Measurements from ENCODE around the gene MORN5. TPM values are rescaled to one million over a fixed set of nuclear protein-coding genes. Genes with fewer than 3 reads are reported as not detected.

The MORN5 gene
- total RNA-seq, 1 donor from 2014 or later, result 0.82 TPM

- FAIRE-seq, result no peak
- no peak for DNase-seq (ENCODE audit: low spot score in 2 of 2)
Measured at GRCh38 chr9:122186301-122186700, 26.6 kb downstream of the MORN5 start.

- DNase-seq (ENCODE audit: low spot score in 2 of 2), result no peak
- no peak for FAIRE-seq
Measured at GRCh38 chr9:122186777-122187470, 27.2 kb downstream of the MORN5 start.

GRCh38 chr9:122188369-122188768 is 28.7 kb downstream of the MORN5 start:
- FAIRE-seq, result no peak
- no peak for DNase-seq (ENCODE audit: low spot score in 2 of 2)

- no peak for DNase-seq (ENCODE audit: low spot score in 2 of 2)
- no peak for FAIRE-seq
Measured at GRCh38 chr9:122190597-122191381, 31.1 kb downstream of the MORN5 start.

GRCh38 chr9:122191584-122191983 is 31.9 kb downstream of the MORN5 start:
- no peak for FAIRE-seq
- no peak for DNase-seq (ENCODE audit: low spot score in 2 of 2)

GRCh38 chr9:122192261-122192875 is 32.7 kb downstream of the MORN5 start:
- FAIRE-seq (no peak), DNase-seq (ENCODE audit: low spot score in 2 of 2) (no peak)

- DNase-seq (ENCODE audit: low spot score in 2 of 2) (no peak), FAIRE-seq (no peak)
Measured at GRCh38 chr9:122192914-122193525, 33.3 kb downstream of the MORN5 start.

- DNase-seq (ENCODE audit: low spot score in 2 of 2) (no peak), FAIRE-seq (no peak)
Measured at GRCh38 chr9:122193651-122194050, 33.9 kb downstream of the MORN5 start.

- DNase-seq (ENCODE audit: low spot score in 2 of 2) (no peak), FAIRE-seq (no peak)
Measured at GRCh38 chr9:122195875-122196274, 36.2 kb downstream of the MORN5 start.

GRCh38 chr9:122197426-122197825 is 37.7 kb downstream of the MORN5 start:
- DNase-seq (ENCODE audit: low spot score in 2 of 2) (no peak), FAIRE-seq (no peak)

- FAIRE-seq (no peak), DNase-seq (ENCODE audit: low spot score in 2 of 2) (no peak)
Measured at GRCh38 chr9:122197882-122198281, 38.2 kb downstream of the MORN5 start.

GRCh38 chr9:122200960-122201595 is 41.4 kb downstream of the MORN5 start:
- FAIRE-seq (no peak), DNase-seq (ENCODE audit: low spot score in 2 of 2) (no peak)

GRCh38 chr9:122201641-122202040 is 41.9 kb downstream of the MORN5 start:
- no peak for FAIRE-seq

GRCh38 chr9:122202111-122202510 is 42.4 kb downstream of the MORN5 start:
- DNase-seq (ENCODE audit: low spot score in 2 of 2) (no peak), FAIRE-seq (no peak)

More at GRCh38 chr9:122201641-122202040, 41.9 kb downstream of the MORN5 start:
- DNase-seq (ENCODE audit: low spot score in 2 of 2), result no peak

- FAIRE-seq, result no peak
Measured at GRCh38 chr9:122204055-122204454, 44.3 kb downstream of the MORN5 start.

GRCh38 chr9:122204491-122204890 is 44.8 kb downstream of the MORN5 start:
- DNase-seq (ENCODE audit: low spot score in 2 of 2), result no peak
- FAIRE-seq, result no peak

More at GRCh38 chr9:122204055-122204454, 44.3 kb downstream of the MORN5 start:
- DNase-seq (ENCODE audit: low spot score in 2 of 2), result no peak

- DNase-seq (ENCODE audit: low spot score in 2 of 2), result no peak
- FAIRE-seq, result no peak
Measured at GRCh38 chr9:122205176-122205575, 45.5 kb downstream of the MORN5 start.

GRCh38 chr9:122206118-122207046 is 46.7 kb downstream of the MORN5 start:
- no peak for DNase-seq (ENCODE audit: low spot score in 2 of 2)
- FAIRE-seq, result no peak

GRCh38 chr9:122207096-122207495 is 47.4 kb downstream of the MORN5 start:
- no peak for FAIRE-seq
- DNase-seq (ENCODE audit: low spot score in 2 of 2), result no peak

Data from frontal cortex (tissue), 4 donors.